ENCODE data around the gene PRAMEF13.
A peak's percentile ranks its signal among the peaks of the same experiment; 100 is the strongest.
"Not testable (repeated sequence)": the region's sequence is repeated elsewhere in the genome, so short reads cannot be mapped to it uniquely, and the experiment has no call there.

PRAMEF13 gene

GRCh38 chr1:13201309-13201708, at the start of gene PRAMEF13:
Gene PRAMEF13 (minus strand): TSS chr1:13201409. CDS start chr1:13199589, 1,820 bp downstream.
- not testable (repeated sequence) for DNase-seq (ENCODE audit: low read depth)

- DNase-seq (ENCODE audit: low read depth) = not testable (repeated sequence)
These were observed 45.9 kb upstream of the PRAMEF13 start for GRCh38 chr1:13247122-13247521.

- DNase-seq (ENCODE audit: low read depth) = not testable (repeated sequence)
These were observed 45.3 kb upstream of the PRAMEF13 start for GRCh38 chr1:13246554-13246871.

GRCh38 chr1:13245841-13246553, 44.8 kb upstream of the PRAMEF13 start:
- DNase-seq (ENCODE audit: low read depth) = not testable (repeated sequence)

GRCh38 chr1:13243536-13244263, 42.5 kb upstream of the PRAMEF13 start:
- DNase-seq (ENCODE audit: low read depth) = not testable (repeated sequence)

- not testable (repeated sequence) for DNase-seq (ENCODE audit: low read depth)
These were observed 38.4 kb upstream of the PRAMEF13 start for GRCh38 chr1:13239633-13240032.

- DNase-seq (ENCODE audit: low read depth) = not testable (repeated sequence)
These were observed 36.4 kb upstream of the PRAMEF13 start for GRCh38 chr1:13237572-13237971.

- DNase-seq (ENCODE audit: low read depth) = not testable (repeated sequence)
These were observed 32.8 kb upstream of the PRAMEF13 start for GRCh38 chr1:13234057-13234456.

GRCh38 chr1:13232056-13232455, 30.8 kb upstream of the PRAMEF13 start:
- DNase-seq (ENCODE audit: low read depth) = not testable (repeated sequence)

- not testable (repeated sequence) for DNase-seq (ENCODE audit: low read depth)
These were observed 30.0 kb upstream of the PRAMEF13 start for GRCh38 chr1:13231061-13231750.

GRCh38 chr1:13230601-13231000, 29.4 kb upstream of the PRAMEF13 start:
- DNase-seq (ENCODE audit: low read depth) = not testable (repeated sequence)

GRCh38 chr1:13230096-13230495, 28.9 kb upstream of the PRAMEF13 start:
- not testable (repeated sequence) for DNase-seq (ENCODE audit: low read depth)

- DNase-seq (ENCODE audit: low read depth) = peak; percentile 21
These were observed 27.2 kb upstream of the PRAMEF13 start for GRCh38 chr1:13228343-13228781.

GRCh38 chr1:13227271-13228055, 26.3 kb upstream of the PRAMEF13 start:
- DNase-seq (ENCODE audit: low read depth) = not testable (repeated sequence)

GRCh38 chr1:13225675-13226204, 24.5 kb upstream of the PRAMEF13 start, which contains the start of gene PRAMEF18:
Gene PRAMEF18 (minus strand): TSS chr1:13226154. CDS start chr1:13226106, 48 bp downstream.
- DNase-seq (ENCODE audit: low read depth) = not testable (repeated sequence)

GRCh38 chr1:13224480-13225060, 23.4 kb upstream of the PRAMEF13 start:
- DNase-seq (ENCODE audit: low read depth) = no peak

- not testable (repeated sequence) for DNase-seq (ENCODE audit: low read depth)
These were observed 21.6 kb upstream of the PRAMEF13 start for GRCh38 chr1:13222788-13223187.

- DNase-seq (ENCODE audit: low read depth) = not testable (repeated sequence)
These were observed 18.0 kb upstream of the PRAMEF13 start for GRCh38 chr1:13219203-13219602.

GRCh38 chr1:13216619-13217018, 15.4 kb upstream of the PRAMEF13 start:
- not testable (repeated sequence) for DNase-seq (ENCODE audit: low read depth)

GRCh38 chr1:13208712-13209111, 7.5 kb upstream of the PRAMEF13 start:
- DNase-seq (ENCODE audit: low read depth) = not testable (repeated sequence)

GRCh38 chr1:13171548-13171947, 29.7 kb downstream of the PRAMEF13 start, which contains the start of gene PRAMEF9:
Gene PRAMEF9 (plus strand): TSS chr1:13171848. CDS start chr1:13175281, 3,433 bp downstream.
- DNase-seq (ENCODE audit: low read depth) = not testable (repeated sequence)

Measured in stimulated activated CD8-positive, alpha-beta memory T cell treated with anti-CD3 and anti-CD28 coated beads, Interleukin-7, amount 100 ng/mL, for 24 hours (primary cell).